GM12878 (cell line): ENCODE results near the gene SMPD4. TPM values are rescaled to one million over a fixed set of nuclear protein-coding genes. Genes with fewer than 3 reads are reported as not detected.
"Not testable (repeated sequence)": the region's sequence is repeated elsewhere in the genome, so short reads cannot be mapped to it uniquely, and the experiment has no call there.

Experiments
- ATAC-seq: fragments of 200-7000 bp; cut with Tn5 transposase; 3 replicates; pipeline ENCODE4 v1.9.1; 2020; ENCODE audit warnings: mild to moderate bottlenecking, moderate library complexity
- BruUV-seq: library from RNA; stranded (reverse); fragments of 400-500 nt; replicated peaks from 2 replicates; lab custom pipeline; 2021; lab: Mats Ljungman, UMichigan
- CTCF ChIA-PET: fragments of 300-600 bp; sonication (Branson Sonifier 250); formaldehyde crosslinking; extraction: SDS; loops from one replicate; lab custom pipeline; 2021; ENCODE audit warnings: inconsistent platforms; lab: Yijun Ruan, JAX
- POLR2A ChIA-PET: fragments of 350-600 bp; formaldehyde crosslinking; extraction: SDS; loops from one replicate; lab custom pipeline; 2021; ENCODE audit warnings: inconsistent platforms; lab: Charles Lee
- RAD21 ChIA-PET: fragments of 300-600 bp; sonication (Branson Sonifier 250); formaldehyde crosslinking; loops from one replicate; lab custom pipeline; 2023; ENCODE audit warnings: antibody characterized with exemption; ENCODE audit not compliant: unreplicated experiment; lab: Charles Lee
- SMC1A ChIA-PET: fragments of 300-600 bp; sonication (Branson Sonifier 250); formaldehyde crosslinking; loops from one replicate; lab custom pipeline; 2023; ENCODE audit not compliant: unreplicated experiment, uncharacterized antibody; lab: Charles Lee
- DNase-seq: peaks from one replicate; pipeline ENCODE4 v3.0.0-alpha.2; 2011; ENCODE audit warnings: low read depth, low spot score
- FAIRE-seq: peaks from 3 replicates; lab custom pipeline; 2011; peaks lifted over from hg19 to GRCh38; lab: Jason Lieb, UNC
- H2AFZ ChIP-seq: 2 replicates; pipeline ENCODE4 v1.6.0; 2011; ENCODE audit warnings: low read depth, low read length, control low read depth; ENCODE audit not compliant: control insufficient read depth
- H3K27ac ChIP-seq: 2 replicates; pipeline ENCODE4 v1.5.1; 2011; ENCODE audit warnings: control low read depth; ENCODE audit not compliant: control insufficient read depth, insufficient read depth
- H3K27me3 ChIP-seq, 2 experiments: replicated peaks in 1 of 2; 2 replicates each; pipeline versions ENCODE4 v1.6.0 to v1.6.1; 2011; ENCODE audit warnings: low read length in 1 of 2; ENCODE audit not compliant: control insufficient read depth in 2 of 2, insufficient read depth in 2 of 2
- H3K36me3 ChIP-seq, 2 experiments: 2 replicates each; pipeline ENCODE4 v1.5.1; 2011; ENCODE audit warnings: low read length in 1 of 2; ENCODE audit not compliant: control insufficient read depth in 2 of 2, insufficient read depth in 2 of 2
- H3K4me1 ChIP-seq: 2 replicates; pipeline ENCODE4 v1.6.1; 2011; ENCODE audit warnings: mild to moderate bottlenecking, low read length, moderate library complexity, mixed read lengths; ENCODE audit not compliant: control insufficient read depth, insufficient read depth
- H3K4me2 ChIP-seq: 2 replicates; pipeline ENCODE4 v1.6.0; 2011; ENCODE audit warnings: control low read depth; ENCODE audit not compliant: control insufficient read depth, insufficient read depth
- H3K4me3 ChIP-seq: fragments of 200-600 bp; sonication (generic); 2 replicates; pipeline ENCODE4 v1.5.1; 2016
- H3K79me2 ChIP-seq: 2 replicates; pipeline ENCODE4 v1.6.0; 2011; ENCODE audit warnings: low read length; ENCODE audit not compliant: control insufficient read depth, insufficient read depth
- H3K9ac ChIP-seq: 2 replicates; pipeline ENCODE4 v1.8.0; 2011; ENCODE audit warnings: low read length, control low read depth, mixed read lengths; ENCODE audit not compliant: control insufficient read depth, insufficient read depth
- H3K9me3 ChIP-seq: replicated peaks from 3 replicates; pipeline ENCODE4 v1.5.1; 2011; ENCODE audit warnings: mild to moderate bottlenecking, low read length; ENCODE audit not compliant: control insufficient read depth, insufficient read depth
- H4K20me1 ChIP-seq: 2 replicates; pipeline ENCODE4 v1.6.0; 2011; ENCODE audit not compliant: control insufficient read depth, insufficient read depth
- ATF7 ChIP-seq: fragments of 450-650 bp; IDR thresholded peaks from 2 replicates; pipeline ENCODE4 v1.6.1; 2016; ENCODE audit warnings: low read depth, mild to moderate bottlenecking
- BCL11A ChIP-seq: IDR thresholded peaks from 2 replicates; pipeline ENCODE4 v1.6.1; 2011; ENCODE audit warnings: low read depth, low read length
- CREB1 ChIP-seq: IDR thresholded peaks from 2 replicates; pipeline ENCODE4 v1.6.1; 2012; ENCODE audit warnings: low read depth, mild to moderate bottlenecking, inconsistent platforms
- EED ChIP-seq: sonication (generic); IDR thresholded peaks from 2 replicates; pipeline ENCODE4 v1.6.1; 2016; ENCODE audit warnings: antibody characterized with exemption, low read depth
- EP300 ChIP-seq, 2 experiments: fragments of 150-350 bp in 1 of 2; IDR thresholded peaks; 2 replicates each; pipeline ENCODE4 v1.6.1; 2011 to 2012; ENCODE audit warnings: low read depth in 2 of 2, low read length in 2 of 2, borderline replicate concordance in 1 of 2, improper control_type of control experiment in 1 of 2, inconsistent platforms in 1 of 2; ENCODE audit not compliant: control insufficient read depth in 1 of 2
- GABPA ChIP-seq: IDR thresholded peaks from 2 replicates; pipeline ENCODE4 v1.6.1; 2014; ENCODE audit warnings: antibody characterized with exemption, low read depth, mild to moderate bottlenecking, inconsistent platforms
- MTA2 ChIP-seq: fragments of 450-650 bp; IDR thresholded peaks from 2 replicates; pipeline ENCODE4 v1.6.1; 2016; ENCODE audit warnings: low read depth, mild to moderate bottlenecking, moderate library complexity
- RAD21 ChIP-seq: IDR thresholded peaks from 2 replicates; pipeline ENCODE4 v1.6.1; 2011; ENCODE audit warnings: mild to moderate bottlenecking, low read depth, low read length, moderate library complexity; ENCODE audit not compliant: insufficient read depth
- RELB ChIP-seq: fragments of 450-650 bp; IDR thresholded peaks from 2 replicates; pipeline ENCODE4 v1.6.1; 2017; ENCODE audit warnings: low read depth, mild to moderate bottlenecking, moderate library complexity
- RUNX3 ChIP-seq: IDR thresholded peaks from 2 replicates; pipeline ENCODE4 v1.6.1; 2012; ENCODE audit warnings: low read length, inconsistent platforms
- SMARCA5 ChIP-seq: fragments of 450-650 bp; IDR thresholded peaks from 2 replicates; pipeline ENCODE4 v1.6.1; 2017; ENCODE audit warnings: mild to moderate bottlenecking
- SPI1 ChIP-seq: IDR thresholded peaks from 2 replicates; pipeline ENCODE4 v1.6.1; 2011; ENCODE audit warnings: low read depth, mild to moderate bottlenecking, low read length, moderate library complexity, borderline replicate concordance; ENCODE audit not compliant: insufficient read depth
- TBL1XR1 ChIP-seq: IDR thresholded peaks from 2 replicates; pipeline ENCODE4 v1.6.1; 2012; ENCODE audit warnings: low read depth, low read length, improper control_type of control experiment
- TCF12 ChIP-seq: IDR thresholded peaks from 2 replicates; pipeline ENCODE4 v1.6.1; 2011; ENCODE audit warnings: low read depth, mild to moderate bottlenecking, low read length
- TCF3 ChIP-seq: IDR thresholded peaks from 2 replicates; pipeline ENCODE4 v1.6.1; 2012; ENCODE audit warnings: low read depth, mild to moderate bottlenecking, low read length, borderline replicate concordance; ENCODE audit not compliant: insufficient read depth
- ZNF384 ChIP-seq: IDR thresholded peaks from 2 replicates; pipeline ENCODE4 v1.6.1; 2012; ENCODE audit warnings: low read depth, mild to moderate bottlenecking, low read length, improper control_type of control experiment, borderline replicate concordance
- WGBS: methylation state at CpG from one replicate; pipeline ENCODE4 v1.1.6; 2016; ENCODE audit warnings: low lambda C conversion rate; ENCODE audit not compliant: insufficient replicate concordance, insufficient coverage; ENCODE audit errors: missing lambda C conversion rate; 5-methylcytosine and 5-hydroxymethylcytosine counted together
- in situ Hi-C: fragments of 300-500 bp; cut with MboI; formaldehyde crosslinking; loops from 9 replicates; pipeline ENCODE4 v1.14.3; 2018; ENCODE audit warnings: mixed read lengths
- intact Hi-C: fragments of 100-400 bp; cut with micrococcal nuclease; formaldehyde crosslinking; loops from one replicate; pipeline ENCODE4 v1.14.2; 2022; ENCODE audit not compliant: unreplicated experiment
- polyA plus RNA-seq, 11 experiments: library from polyadenylated mRNA; depleted of rRNA in 4 of 11; unstranded in 6 of 11; stranded (reverse) in 5 of 11; fragments of >200 nt; fragmentation: Nextera tagmentation in 4 of 11; fragmentation: Illumina TruSeq in 1 of 11; extraction: Ambion mirVana in 4 of 11; extraction: Trizol in 1 of 11; gene quantifications; 1 replicate in 1 of 11; 2 replicates in 10 of 11; pipeline versions ENCODE4 v1.2.1 to v1.2.3, GENCODE V29; 2011 to 2016; ENCODE audit warnings: inconsistent platforms in 2 of 11, missing spikeins in 2 of 11, low read depth in 1 of 11
- total RNA-seq, 4 experiments: library from RNA; depleted of rRNA in 3 of 4; stranded (reverse); fragments of >200 nt in 3 of 4; fragmentation: Illumina TruSeq in 1 of 4; extraction: Trizol in 1 of 4; gene quantifications; 2 replicates each; pipeline versions ENCODE4 v1.2.1 to v1.2.3, GENCODE V29; 2013 to 2021
- TF ChIP-seq, protein P1 (sequence below): fragments of 450-650 bp; IDR thresholded peaks from 2 replicates; pipeline ENCODE4 v1.6.1; 2017; ENCODE audit warnings: mild to moderate bottlenecking, moderate library complexity

The SMPD4 gene
- total and polyA plus RNA-seq, 10 of the 15 experiments (the other 5 are each of a cell fraction or from before 2014, with no cell fraction given) = 5.0 to 82.0 (median 45.7) TPM

DNA sequence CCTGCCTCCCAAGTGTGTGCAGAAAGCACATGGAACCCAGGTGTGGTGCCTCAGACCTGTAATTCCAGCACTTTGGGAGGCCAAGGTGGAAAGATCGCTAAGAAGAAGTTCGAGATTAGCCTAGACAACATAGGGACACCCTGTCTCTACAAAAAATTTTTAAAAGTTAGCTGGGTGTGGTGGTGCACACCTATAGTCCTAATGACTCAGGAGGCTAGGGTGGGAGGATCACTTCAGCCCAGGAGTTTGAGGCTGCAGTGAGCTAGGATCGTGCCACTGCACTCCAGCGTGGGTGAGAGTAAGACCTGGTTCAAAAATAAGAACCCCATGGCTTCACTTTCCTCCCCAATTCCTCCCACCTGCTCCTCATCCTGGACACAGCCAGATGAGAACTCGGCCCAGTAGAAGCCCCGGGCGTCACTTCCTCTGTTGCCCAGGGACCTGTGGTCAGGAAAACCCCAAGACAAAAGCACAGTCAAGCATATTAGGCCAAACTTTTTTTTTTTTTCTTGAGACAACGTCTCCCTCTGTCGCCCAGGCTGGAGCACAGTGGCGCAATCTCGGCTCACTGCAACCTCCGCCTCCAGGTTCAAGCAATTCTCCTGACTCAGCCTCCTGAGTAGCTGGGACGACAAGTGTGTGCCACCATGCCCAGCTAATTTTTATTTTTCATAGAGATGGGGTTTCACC, 23.4 kb downstream of the SMPD4 start:
- H2AFZ ChIP-seq, H3K4me3 ChIP-seq, H3K9me3 ChIP-seq, H3K79me2 ChIP-seq, BruUV-seq, POLR2A ChIA-PET, H4K20me1 ChIP-seq, H3K27me3 ChIP-seq, H3K9ac ChIP-seq: not testable (repeated sequence)
- intact Hi-C loops (loop anchor here (1.0 kb wide), 1 partner anchor 1514 kb away; no protein-coding TSS in a partner anchor), in situ Hi-C loops (loop anchor here (5.0 to 10.0 kb wide), 2 partner anchors 179 to 1517 kb away; no protein-coding TSS in a partner anchor)
- Histone ChIP-seq H3K4me1 (peaks cover 18% of the 10 kb centered on the region), H3K36me3 (peaks cover 0 to 15% of the 10 kb centered on the region in 2 experiments; a peak in 2 of 4 replicates), H3K4me2 (0 out of 2 replicates have a peak overlapping the region, but pooled peaks have one; percentile 9), H3K27ac (peak overlapping the region; percentile 75)
- peak; percentile 86 for ATAC-seq
- ChIA-PET CTCF (interaction anchor here (0.6 to 1.5 kb wide), 6 partner anchors 20 to 179 kb away, joined by 3 to 5 read pairs (median 4); partner anchors contain the start of gene SMPD4), SMC1A (interaction anchor here (0.7 to 1.4 kb wide), 2 partner anchors 23 to 173 kb away, joined by 4 to 5 read pairs; partner anchors contain the start of gene SMPD4), RAD21 (interaction anchor here (1.0 to 1.2 kb wide), 3 partner anchors 23 to 1514 kb away, joined by 3 to 4 read pairs (median 4); partner anchors contain the start of gene SMPD4)
- 2% methylated on average over 13 of the region's 13 CpGs for WGBS
- peak; percentile 60 for DNase-seq
- FAIRE-seq = peak; percentile 96
- peak; percentile 92 for TF ChIP-seq RELB
- TF ChIP-seq, protein P1, sequence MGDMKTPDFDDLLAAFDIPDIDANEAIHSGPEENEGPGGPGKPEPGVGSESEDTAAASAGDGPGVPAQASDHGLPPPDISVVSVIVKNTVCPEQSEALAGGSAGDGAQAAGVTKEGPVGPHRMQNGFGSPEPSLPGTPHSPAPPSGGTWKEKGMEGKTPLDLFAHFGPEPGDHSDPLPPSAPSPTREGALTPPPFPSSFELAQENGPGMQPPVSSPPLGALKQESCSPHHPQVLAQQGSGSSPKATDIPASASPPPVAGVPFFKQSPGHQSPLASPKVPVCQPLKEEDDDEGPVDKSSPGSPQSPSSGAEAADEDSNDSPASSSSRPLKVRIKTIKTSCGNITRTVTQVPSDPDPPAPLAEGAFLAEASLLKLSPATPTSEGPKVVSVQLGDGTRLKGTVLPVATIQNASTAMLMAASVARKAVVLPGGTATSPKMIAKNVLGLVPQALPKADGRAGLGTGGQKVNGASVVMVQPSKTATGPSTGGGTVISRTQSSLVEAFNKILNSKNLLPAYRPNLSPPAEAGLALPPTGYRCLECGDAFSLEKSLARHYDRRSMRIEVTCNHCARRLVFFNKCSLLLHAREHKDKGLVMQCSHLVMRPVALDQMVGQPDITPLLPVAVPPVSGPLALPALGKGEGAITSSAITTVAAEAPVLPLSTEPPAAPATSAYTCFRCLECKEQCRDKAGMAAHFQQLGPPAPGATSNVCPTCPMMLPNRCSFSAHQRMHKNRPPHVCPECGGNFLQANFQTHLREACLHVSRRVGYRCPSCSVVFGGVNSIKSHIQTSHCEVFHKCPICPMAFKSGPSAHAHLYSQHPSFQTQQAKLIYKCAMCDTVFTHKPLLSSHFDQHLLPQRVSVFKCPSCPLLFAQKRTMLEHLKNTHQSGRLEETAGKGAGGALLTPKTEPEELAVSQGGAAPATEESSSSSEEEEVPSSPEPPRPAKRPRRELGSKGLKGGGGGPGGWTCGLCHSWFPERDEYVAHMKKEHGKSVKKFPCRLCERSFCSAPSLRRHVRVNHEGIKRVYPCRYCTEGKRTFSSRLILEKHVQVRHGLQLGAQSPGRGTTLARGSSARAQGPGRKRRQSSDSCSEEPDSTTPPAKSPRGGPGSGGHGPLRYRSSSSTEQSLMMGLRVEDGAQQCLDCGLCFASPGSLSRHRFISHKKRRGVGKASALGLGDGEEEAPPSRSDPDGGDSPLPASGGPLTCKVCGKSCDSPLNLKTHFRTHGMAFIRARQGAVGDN = peak; percentile 72
- peak; percentile 87 for TF ChIP-seq EED
- TF ChIP-seq MTA2 = peak; percentile 13; the same call in 1 of the 2 replicates
- TF ChIP-seq SMARCA5 = peak; percentile 48; the same call in 1 of the 2 replicates
- peak; percentile 86 for TF ChIP-seq ZNF384
- 0 out of 2 replicates have a peak, but pooled peaks have one; percentile 17 for TF ChIP-seq TCF3
- TF ChIP-seq ATF7 = peak; percentile 50; the same call in 1 of the 2 replicates
- peak; percentile 67; the same call in 1 of the 2 replicates for TF ChIP-seq SPI1
- 0 out of 2 replicates have a peak, but pooled peaks have one; percentile 16 for TF ChIP-seq TBL1XR1
- TF ChIP-seq TCF12 = peak; percentile 65; the same call in 1 of the 2 replicates
- 0 out of 2 replicates have a peak, but pooled peaks have one; percentile 41 for TF ChIP-seq BCL11A
- TF ChIP-seq RAD21 = peak; percentile 40; the same call in 1 of the 2 replicates
- TF ChIP-seq RUNX3 = peak; percentile 90
- TF ChIP-seq EP300 (IDR thresholded peaks at IDR 0.05; ENCODE audit: borderline replicate concordance in 1 of 2, control insufficient read depth in 1 of 2, low read depth in 2 of 2, low read length in 2 of 2) = 0 out of 4 replicates have a peak, but pooled peaks of 1 of the 2 experiments have one; percentile 17
- TF ChIP-seq CREB1 = peak; percentile 58; the same call in 1 of the 2 replicates
- TF ChIP-seq GABPA = peak; percentile 53; the same call in 1 of the 2 replicates
